Measurements from ENCODE around the gene ANKRD13A. TPM values are rescaled to one million over a fixed set of nuclear protein-coding genes. Genes with fewer than 3 reads are reported as not detected.

Gene ANKRD13A
- total and polyA plus RNA-seq, 2 of the 8 experiments (the other 6 are each of a cell fraction or from before 2014, with no cell fraction given), result 16.8 to 21.4 TPM

DNA sequence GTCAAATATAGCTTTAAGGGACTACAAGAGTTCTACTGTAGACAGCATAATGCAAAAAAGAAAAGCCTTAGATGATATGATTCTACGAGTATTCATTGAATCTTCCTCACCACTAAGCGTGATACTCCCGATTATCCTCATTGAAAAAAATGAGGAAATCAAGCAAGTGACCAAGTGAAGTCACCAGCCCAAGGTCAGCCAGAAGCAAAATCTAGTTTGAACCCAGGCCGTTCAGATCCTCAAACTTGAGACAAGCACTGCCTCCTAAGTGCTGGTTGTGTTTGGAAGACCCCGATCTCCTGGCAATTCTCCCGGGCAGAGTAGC is 3.9 kb upstream of the ANKRD13A start:
- Histone ChIP-seq H4K5ac (ENCODE audit: insufficient read length, low read depth, low read length) (no peak overlapping the region), H2BK15ac (ENCODE audit: low read length) (no peak overlapping the region), H3K4me3 (ENCODE audit: extremely low read depth in 1 of 4, insufficient read depth in 2 of 4, low read depth in 3 of 4, low read length in 4 of 4) (peak overlapping the region; percentile 81 to 84 (median 82)), H3K27ac (ENCODE audit: low read depth, low read length) (no peak overlapping the region), H3K4me1 (replicated peaks in 1 of 4; ENCODE audit: control insufficient read depth in 3 of 4, insufficient read depth in 4 of 4, low read length in 3 of 4) (peaks cover 2 to 7% (median 3%) of the 10 kb centered on the region in 4 experiments; a peak in 5 of 7 replicates), H3K56ac (replicated peaks; ENCODE audit: insufficient read length, low read depth, low read length) (no peak overlapping the region), H4K20me1 (replicated peaks in 1 of 2; ENCODE audit: control insufficient read depth in 1 of 2, insufficient read depth in 2 of 2, low read length in 2 of 2) (peaks cover 0 to 3% of the 10 kb centered on the region in 2 experiments), H2BK5ac (ENCODE audit: low read depth, low read length) (no peak overlapping the region), H4K91ac (replicated peaks; ENCODE audit: insufficient read length, low read length) (no peak overlapping the region), H3K79me2 (ENCODE audit: control insufficient read depth in 1 of 2, insufficient read depth in 2 of 2, low read length in 2 of 2) (peaks cover 0 to 16% of the 10 kb centered on the region in 2 experiments; a peak in 2 of 4 replicates), H2AFZ (ENCODE audit: low read length) (no peak overlapping the region), H2BK120ac (replicated peaks; ENCODE audit: low read depth, low read length) (no peak overlapping the region), H3K4ac (replicated peaks; ENCODE audit: insufficient read length, low read depth, low read length) (no peak overlapping the region), H2BK12ac (ENCODE audit: low read depth, low read length) (no peak overlapping the region), H4K8ac (ENCODE audit: extremely low read depth, insufficient read depth, low read length) (no peak overlapping the region), H3K79me1 (ENCODE audit: low read depth, low read length) (no peaks in the 10 kb centered on the region; the same call in 1 of the 2 replicates), H2BK20ac (ENCODE audit: low read length) (no peak overlapping the region), H3K27me3 (replicated peaks in 1 of 4; ENCODE audit: control insufficient read depth in 3 of 4, extremely low read depth in 1 of 4, insufficient read depth in 3 of 4, low read length in 3 of 4) (peaks cover 0 to 7% (median 4%) of the 10 kb centered on the region in 4 experiments; a peak in 5 of 7 replicates), H3K23ac (ENCODE audit: insufficient read length) (no peak overlapping the region), H3K9me3 (ENCODE audit: insufficient read depth in 2 of 2, low read depth in 1 of 2, low read length in 1 of 2) (no peaks in the 10 kb centered on the region), H3K4me2 (ENCODE audit: insufficient read depth in 1 of 2, low read depth in 2 of 2, low read length in 2 of 2) (peak overlapping the region; percentile 77 to 79), H3K14ac (ENCODE audit: insufficient read length) (no peak overlapping the region), H3K36me3 (ENCODE audit: control insufficient read depth in 2 of 4, insufficient read depth in 4 of 4, low read length in 3 of 4) (peaks cover 0 to 2% (median 1%) of the 10 kb centered on the region in 4 experiments; a peak in 1 of 8 replicates), H3K18ac (ENCODE audit: extremely low read depth, low read length) (no peak overlapping the region), H2AK5ac (ENCODE audit: low read depth, low read length) (no peak overlapping the region), H3K9ac (replicated peaks in 1 of 4; ENCODE audit: extremely low read depth in 1 of 4, low read depth in 3 of 4, low read length in 3 of 4) (no peak overlapping the region), H3K23me2 (ENCODE audit: low read depth, low read length) (peaks cover 17% of the 10 kb centered on the region)
- ChIA-PET CTCF (ENCODE audit: partially characterized antibody) (interaction anchor here (1.0 kb wide), 1 partner anchor 14 kb away, joined by 4 read pairs; no protein-coding TSS in a partner anchor), POLR2A (ENCODE audit: partially characterized antibody) (no interaction called here)
- WGBS, 2 experiments (ENCODE audit: extremely low coverage in 1 of 2, insufficient coverage in 1 of 2, insufficient read length in 1 of 2, insufficient replicate concordance in 2 of 2, low coverage in 1 of 2, low lambda C conversion rate in 2 of 2, missing lambda C conversion rate in 1 of 2), result 57% methylated on average over 6 of the region's 6 CpGs; no CpG with 5 or more reads in 1 of the 2 experiments
- no peak for DNase-seq (ENCODE audit: low read depth in 1 of 2, low spot score in 2 of 2)
- no peak for TF ChIP-seq NANOG (IDR thresholded peaks at IDR 0.05; ENCODE audit: insufficient read depth, low read depth, low read length, poor library complexity, severe bottlenecking)
- peak; percentile 14; the same call in 1 of the 2 replicates for TF ChIP-seq SUZ12 (IDR thresholded peaks at IDR 0.05; ENCODE audit: low read length)
- TF ChIP-seq, protein P1, sequence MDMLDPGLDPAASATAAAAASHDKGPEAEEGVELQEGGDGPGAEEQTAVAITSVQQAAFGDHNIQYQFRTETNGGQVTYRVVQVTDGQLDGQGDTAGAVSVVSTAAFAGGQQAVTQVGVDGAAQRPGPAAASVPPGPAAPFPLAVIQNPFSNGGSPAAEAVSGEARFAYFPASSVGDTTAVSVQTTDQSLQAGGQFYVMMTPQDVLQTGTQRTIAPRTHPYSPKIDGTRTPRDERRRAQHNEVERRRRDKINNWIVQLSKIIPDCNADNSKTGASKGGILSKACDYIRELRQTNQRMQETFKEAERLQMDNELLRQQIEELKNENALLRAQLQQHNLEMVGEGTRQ (IDR thresholded peaks at IDR 0.05; ENCODE audit: low read length), result no peak
- FAIRE-seq, result no peak

All from H1 (cell line).